NCI-H2029 treated with DMSO at 0.1 percent for 48 hours (cell line): ENCODE results near the gene FOXN4.

ENCODE experiments used
- DNase-seq: peaks from one replicate; lab custom pipeline; 2025; lab: John Stamatoyannopoulos, UW

FOXN4 gene

GRCh38 chr12:109258607-109259544 is 50.2 kb downstream of the FOXN4 start:
- DNase-seq, result no peak

- DNase-seq, result no peak
Measured at GRCh38 chr12:109258201-109258600, 50.9 kb downstream of the FOXN4 start.

GRCh38 chr12:109256011-109256410 is 53.1 kb downstream of the FOXN4 start:
- DNase-seq, result no peak

DNA sequence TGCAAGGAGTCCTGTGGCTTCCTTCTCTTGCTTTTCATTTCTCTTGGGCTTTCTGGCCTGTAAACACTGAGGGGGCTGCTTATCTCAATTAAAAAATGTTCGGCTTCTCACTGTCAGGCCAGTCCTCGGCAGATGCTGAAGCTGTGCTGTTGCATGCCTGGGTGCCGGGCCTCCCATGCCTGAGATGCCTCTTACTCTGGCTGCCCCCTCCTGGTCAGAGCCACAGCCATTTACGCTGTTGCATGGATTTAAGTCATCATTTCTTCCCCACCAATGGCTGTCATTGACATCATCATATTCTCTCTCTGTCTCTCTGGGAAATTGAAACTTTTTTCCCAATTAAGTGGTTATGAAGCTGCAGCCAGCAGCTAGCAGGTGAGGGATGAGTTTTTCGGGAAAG is 53.7 kb downstream of the FOXN4 start:
- no peak for DNase-seq

DNA sequence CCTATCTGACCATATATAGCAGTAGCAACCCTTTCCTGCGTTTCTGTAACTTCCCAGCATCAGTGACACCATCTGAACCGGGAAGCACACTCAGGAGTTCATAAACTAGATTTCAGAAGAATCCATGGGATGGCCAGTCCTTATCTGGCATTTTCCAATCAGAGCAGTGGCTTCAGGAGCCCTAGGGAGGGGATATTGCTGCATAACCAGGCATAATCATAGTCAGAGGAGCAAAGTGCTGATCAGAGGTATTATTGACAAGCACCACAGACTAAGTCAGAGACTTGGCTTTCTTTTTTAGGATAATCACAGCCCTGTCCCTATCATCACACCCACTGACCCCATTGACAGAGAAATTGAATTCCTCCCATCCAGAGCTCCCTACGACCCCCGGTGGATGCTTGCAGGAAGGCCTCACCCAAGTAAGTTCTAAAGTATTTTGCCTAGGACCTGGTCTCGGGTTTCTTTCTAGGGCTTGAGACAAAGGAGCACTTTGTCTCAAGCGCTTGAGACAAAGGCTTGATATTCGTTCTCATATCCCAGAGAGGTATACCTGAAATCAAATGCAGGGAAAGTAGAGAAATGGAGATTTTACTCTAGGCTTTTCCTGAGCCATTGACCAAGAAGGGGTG is 55.1 kb downstream of the FOXN4 start:
- DNase-seq, result no peak

GRCh38 chr12:109252799-109253198 is 56.3 kb downstream of the FOXN4 start:
- DNase-seq, result no peak

- no peak for DNase-seq
Measured at GRCh38 chr12:109250523-109250922, 58.6 kb downstream of the FOXN4 start.

DNA sequence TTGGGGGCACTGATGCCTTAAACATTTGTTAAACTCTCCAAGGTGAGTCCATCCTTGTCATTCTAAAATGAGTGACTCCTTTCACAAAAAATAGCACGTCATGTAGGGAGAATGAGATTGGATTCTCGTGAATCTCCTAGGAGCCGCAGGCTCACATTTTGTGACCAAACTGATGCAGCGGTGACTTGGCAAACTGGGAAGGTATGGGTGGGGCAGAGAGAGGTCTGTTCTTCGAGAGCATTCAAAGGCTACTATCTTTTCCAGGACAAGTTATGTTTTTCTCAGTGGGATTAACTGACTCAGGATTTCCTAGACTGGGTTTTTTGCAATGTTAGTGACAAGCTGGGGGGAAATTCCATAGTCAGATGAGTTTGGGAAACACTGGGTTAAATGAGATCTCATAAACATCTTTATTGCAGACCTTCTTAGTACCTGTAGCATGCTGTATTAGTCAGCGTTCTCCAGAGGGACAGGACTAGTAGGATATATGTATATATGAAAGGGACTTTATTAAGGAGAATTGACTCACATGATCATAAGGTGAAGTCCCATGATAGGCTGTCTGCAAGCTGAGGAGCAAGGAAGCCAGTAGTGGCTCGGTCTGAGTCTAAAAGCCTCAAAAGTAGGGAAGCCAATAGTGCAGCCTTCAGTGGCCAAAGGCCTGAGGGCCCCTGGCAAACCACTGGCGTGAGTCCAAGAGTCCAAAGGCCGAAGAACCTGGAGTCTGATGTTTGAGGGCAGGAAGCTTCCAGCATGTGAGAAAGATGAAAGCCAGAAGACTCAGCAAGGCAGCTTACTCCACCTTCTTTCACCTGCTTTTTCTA is 61.0 kb downstream of the FOXN4 start:
- no peak for DNase-seq

DNA sequence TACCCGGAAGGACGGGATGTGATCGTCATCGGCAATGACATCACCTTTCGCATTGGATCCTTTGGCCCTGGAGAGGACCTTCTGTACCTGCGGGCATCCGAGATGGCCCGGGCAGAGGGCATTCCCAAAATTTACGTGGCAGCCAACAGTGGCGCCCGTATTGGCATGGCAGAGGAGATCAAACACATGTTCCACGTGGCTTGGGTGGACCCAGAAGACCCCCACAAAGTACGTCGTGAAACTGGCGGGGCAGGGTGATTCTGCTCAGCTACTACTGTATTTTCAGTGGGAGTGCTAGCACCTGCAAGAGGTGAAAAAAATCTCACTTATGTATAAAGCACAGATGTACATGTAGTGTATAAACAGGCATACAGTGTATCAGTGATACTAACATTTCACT is 62.9 kb downstream of the FOXN4 start:
- no peak for DNase-seq

DNA sequence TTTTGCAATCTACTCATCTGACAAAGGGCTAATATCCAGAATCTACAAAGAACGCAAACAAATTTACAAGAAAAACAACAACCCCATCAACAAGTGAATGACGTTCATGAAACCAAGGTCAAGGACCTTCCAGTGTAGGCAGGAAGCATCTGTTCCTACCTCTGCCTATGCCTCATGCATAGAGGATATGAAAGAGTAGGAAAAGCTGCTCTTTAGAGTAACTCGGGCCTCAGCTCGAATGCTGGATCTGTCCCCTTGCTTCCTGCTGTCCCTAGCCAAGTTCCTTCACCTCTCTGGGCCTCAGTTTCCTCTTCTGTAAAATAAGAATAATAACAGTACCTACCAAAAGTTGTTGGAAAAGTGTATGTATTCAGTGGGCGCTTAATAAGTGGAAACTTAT is 65.0 kb downstream of the FOXN4 start:
- no peak for DNase-seq

DNA sequence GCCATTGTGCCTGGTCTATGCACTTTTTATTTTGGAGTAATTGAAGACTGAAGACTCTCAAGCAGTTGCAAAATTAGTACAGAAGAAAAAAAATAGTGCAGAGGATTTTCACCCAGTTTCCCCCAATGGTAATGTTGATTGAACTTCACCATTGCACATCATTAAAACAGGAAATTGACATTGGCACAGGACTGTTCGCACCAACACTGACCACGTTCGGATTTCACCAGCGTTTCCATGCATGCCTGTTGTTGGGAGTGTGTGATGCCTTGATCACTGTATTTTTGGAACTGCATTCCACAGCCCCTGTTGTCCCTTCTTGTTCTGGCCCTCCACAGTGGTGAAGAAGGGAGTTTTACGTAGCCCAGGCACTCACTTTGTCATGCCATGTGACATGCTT is 67.1 kb downstream of the FOXN4 start:
- DNase-seq, result no peak

DNA sequence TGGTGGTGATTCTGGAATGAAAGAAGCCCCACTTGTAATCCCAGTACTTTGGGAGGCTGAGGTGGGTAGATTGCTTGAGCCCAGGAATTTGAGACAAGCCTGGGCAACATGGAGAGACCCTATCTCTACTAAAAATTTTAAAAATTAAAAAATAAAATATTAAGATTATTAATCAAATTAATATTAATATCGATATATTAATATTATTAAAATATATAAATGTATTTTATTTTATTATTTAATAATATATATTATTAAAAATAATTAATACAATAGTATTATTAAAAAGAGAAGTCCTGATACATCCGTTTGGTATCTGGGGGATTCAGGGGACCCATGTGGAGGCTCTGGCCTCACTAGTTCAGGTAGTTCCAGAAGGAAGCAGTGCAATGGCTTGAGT is 68.7 kb downstream of the FOXN4 start:
- no peak for DNase-seq

- no peak for DNase-seq
Measured at GRCh38 chr12:109239691-109240090, 69.4 kb downstream of the FOXN4 start.

DNA sequence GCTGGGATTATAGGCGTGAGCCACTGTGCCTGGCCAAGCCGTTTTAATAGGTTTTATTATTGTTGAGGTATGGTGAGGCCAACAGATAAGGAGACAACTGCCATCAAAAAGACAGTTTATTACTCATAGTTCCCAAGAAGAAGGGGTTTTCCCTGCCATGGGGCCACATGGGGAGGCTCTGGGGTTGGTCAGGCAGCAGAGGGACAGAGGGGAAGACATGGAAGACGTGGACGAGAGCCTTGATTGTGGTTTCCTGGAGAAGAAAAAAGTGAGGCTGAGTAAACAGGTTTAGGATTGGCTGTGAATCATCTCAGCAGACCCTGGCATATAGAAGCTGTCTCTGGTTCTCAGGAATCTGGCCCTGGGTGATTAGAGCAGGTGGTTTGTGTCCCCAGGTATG is 69.9 kb downstream of the FOXN4 start:
- DNase-seq, result no peak

DNA sequence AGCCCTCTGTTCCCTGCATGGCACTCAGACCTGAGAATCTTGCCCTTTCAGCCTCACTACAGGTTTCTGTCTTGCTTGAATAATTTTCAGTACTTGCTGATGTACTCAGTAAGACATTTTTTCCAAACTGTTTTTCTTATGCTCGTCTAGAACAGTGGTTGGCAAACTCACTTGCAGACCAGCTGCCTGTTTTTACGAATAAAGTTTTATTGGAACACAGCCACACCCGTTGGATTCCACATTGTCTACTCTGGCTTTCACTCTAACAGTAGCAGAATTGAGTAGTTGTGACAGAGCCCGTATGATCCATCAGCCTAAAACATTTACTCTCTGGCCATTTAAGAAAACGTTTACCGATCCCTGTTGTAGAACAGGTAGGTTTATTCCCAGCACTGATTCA is 72.8 kb downstream of the FOXN4 start:
- no peak for DNase-seq

DNA sequence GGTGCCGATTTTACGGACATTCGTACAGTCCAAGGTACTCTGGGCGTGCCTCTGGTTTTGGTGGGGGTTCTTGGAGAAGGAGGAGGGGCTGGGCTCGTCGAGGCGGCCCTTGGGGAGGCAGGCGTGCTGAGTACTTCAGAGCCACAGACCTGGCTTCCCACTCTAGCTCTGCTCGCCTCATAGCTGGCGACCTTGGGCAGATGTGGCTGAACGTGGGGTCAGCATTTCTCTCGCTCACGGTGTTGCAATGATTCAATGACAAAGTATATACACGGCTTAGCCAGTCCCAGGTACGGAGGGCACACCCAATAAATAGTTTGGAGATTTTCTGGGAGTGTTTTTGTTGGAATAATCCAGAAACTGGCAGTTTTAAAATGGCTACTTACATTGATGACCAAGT is 75.1 kb downstream of the FOXN4 start:
- no peak for DNase-seq

DNA sequence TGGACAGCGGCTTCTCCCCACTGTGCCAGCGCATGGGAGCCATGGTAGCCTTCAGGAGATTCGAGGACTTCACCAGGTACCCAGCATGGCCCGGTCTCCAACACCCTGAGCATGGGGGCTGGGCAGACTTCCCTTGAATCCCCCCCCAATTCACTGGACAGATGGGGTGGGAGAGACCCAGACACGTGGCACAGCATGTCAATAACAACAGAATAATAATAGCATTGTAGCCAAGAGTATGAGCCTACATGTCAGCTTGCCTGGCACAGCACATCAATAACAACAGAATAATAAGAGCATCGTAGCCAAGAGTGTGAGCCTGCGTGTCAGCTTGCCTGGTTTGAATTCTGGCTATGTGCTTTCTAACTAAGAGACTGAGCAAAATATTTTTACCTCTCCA is 76.4 kb downstream of the FOXN4 start:
- DNase-seq, result no peak

- DNase-seq, result no peak
Measured at GRCh38 chr12:109230193-109230592, 78.9 kb downstream of the FOXN4 start.

DNA sequence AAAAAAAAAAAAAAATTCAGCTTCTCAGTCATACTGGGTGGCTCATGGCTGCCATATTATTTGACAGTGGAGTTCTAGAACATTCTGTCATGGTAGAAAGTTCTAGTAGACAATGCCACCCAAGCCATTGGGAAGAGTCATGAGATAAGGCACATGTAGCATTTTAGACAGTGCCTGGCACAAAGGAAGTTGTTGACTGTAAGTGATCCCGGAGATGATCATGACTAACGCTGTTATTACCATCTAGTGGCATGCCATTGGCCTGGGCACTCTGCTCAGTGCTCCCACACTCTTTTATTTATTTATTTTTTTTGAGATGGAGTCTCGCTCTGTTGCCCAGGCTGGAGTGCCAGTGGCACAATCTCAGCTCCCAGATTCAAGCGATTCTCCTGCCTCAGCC is 80.4 kb downstream of the FOXN4 start:
- DNase-seq, result no peak
